Pancreas (tissue), 10 donors: ENCODE results near the gene MYO7A. TPM values are rescaled to one million over a fixed set of nuclear protein-coding genes. Genes with fewer than 3 reads are reported as not detected.

Experiments used
- ATAC-seq, 4 donors: fragments of 200-7000 bp; cut with Tn5 transposase; one replicate each; pipeline versions ENCODE4 v1.8.0 to v1.9.1; 2020; ENCODE audit warnings: mild to moderate bottlenecking in 4 of 4, moderate library complexity in 4 of 4
- DNase-seq, 6 donors: peaks; one replicate each; pipeline ENCODE4 v3.0.0-alpha.2; 2020
- FAIRE-seq: peaks from 2 replicates; lab custom pipeline; 2012; peaks lifted over from hg19 to GRCh38; lab: Jason Lieb, UNC
- H3K27ac ChIP-seq, 4 donors: fragments of 200-600 bp; sonication (generic); 1 replicate in 3 of 4; 2 replicates in 1 of 4; pipeline versions ENCODE4 v1.5.0 to v1.8.0; 2020
- H3K27me3 ChIP-seq, 4 donors: fragments of 200-600 bp; one replicate each; pipeline ENCODE4 v1.8.0; 2021
- H3K36me3 ChIP-seq, 3 donors: fragments of 200-600 bp; sonication (generic) in 1 of 3; one replicate each; pipeline versions ENCODE4 v1.5.0 to v1.8.0; 2020 to 2021
- H3K4me1 ChIP-seq, 3 donors: fragments of 200-600 bp; one replicate each; pipeline ENCODE4 v1.8.0; 2021
- H3K4me3 ChIP-seq, 4 donors: fragments of 200-600 bp; sonication (generic) in 2 of 4; one replicate each; pipeline versions ENCODE4 v1.5.0 to v1.8.0; 2020 to 2021
- H3K9me3 ChIP-seq, 4 donors: fragments of 200-600 bp; one replicate each; pipeline ENCODE4 v1.8.0; 2021
- CTCF ChIP-seq, 4 donors: fragments of 200-600 bp; sonication (generic) in 3 of 4; IDR thresholded peaks; one replicate each; pipeline versions ENCODE4 v1.5.0 to v1.8.0; 2021; ENCODE audit warnings: antibody characterized with exemption in 4 of 4
- WGBS, 2 donors: extraction: QIAGEN DNeasy Blood & Tissue Kit; methylation state at CpG; one replicate each; pipeline ENCODE4 v1.1.7; 2013; 5-methylcytosine and 5-hydroxymethylcytosine counted together
- intact Hi-C, 3 donors: fragments of 100-400 bp; cut with DNase I; formaldehyde crosslinking; loops; one replicate each; pipeline versions ENCODE4 v1.11.1 to v1.14.2; 2022
- polyA plus RNA-seq, 2 donors: library from polyadenylated mRNA; stranded (reverse); fragments of 200-250 nt; gene quantifications; one replicate each; pipeline ENCODE4 v1.2.3, GENCODE V29; 2013
- total RNA-seq, 6 donors: library from RNA; stranded (reverse); fragmentation: NEBNext Ultra II Directional in 4 of 6; extraction: Animal tissue kit (Norgen Biotek cat#: 25700) in 4 of 6; gene quantifications; one replicate each; pipeline versions ENCODE4 v1.2.1 to v1.2.4, GENCODE V29; 2021 to 2023
- donor health status: healthy with polysubstance abuse.
- donor health status: DM: no; HTN: no; CAD: no; lungs with moderate emphysema.
- donor health status: DM: no; HTN: no; CAD: no.
- donor health status: control.
- donor health status: control.
- donor health status: Bipolar disorder and iron deficiency.
- donor health status: DM: yes; HTN: yes; CAD: no.
- donor health status: DM: no; HTN: no; CAD: no.
- donor health status: DM: no; HTN: no; CAD: no.
- donor health status: DM: yes; HTN: yes; CAD: no.

Gene MYO7A
- total and polyA plus RNA-seq, 8 donors = 3.8 to 13.3 (median 7.1) TPM

GRCh38 chr11:77152846-77153245 lies 24.8 kb downstream of the MYO7A start:
- 82 to 85% methylated on average over 6 of the region's 6 CpGs for WGBS, 2 donors
- H3K27ac ChIP-seq = no peak overlapping the region
- FAIRE-seq (no peak), DNase-seq (no peak), ATAC-seq (no peak)
- intact Hi-C loops = no loop called here
- no peak overlapping the region for H3K4me3 ChIP-seq
- H3K36me3 ChIP-seq = no peaks in the 10 kb centered on the region
- TF ChIP-seq CTCF (IDR thresholded peaks at IDR 0.05) = no peak
- H3K27me3 ChIP-seq = no peaks in the 10 kb centered on the region
- no peaks in the 10 kb centered on the region for H3K9me3 ChIP-seq
- no peaks in the 10 kb centered on the region for H3K4me1 ChIP-seq

DNA sequence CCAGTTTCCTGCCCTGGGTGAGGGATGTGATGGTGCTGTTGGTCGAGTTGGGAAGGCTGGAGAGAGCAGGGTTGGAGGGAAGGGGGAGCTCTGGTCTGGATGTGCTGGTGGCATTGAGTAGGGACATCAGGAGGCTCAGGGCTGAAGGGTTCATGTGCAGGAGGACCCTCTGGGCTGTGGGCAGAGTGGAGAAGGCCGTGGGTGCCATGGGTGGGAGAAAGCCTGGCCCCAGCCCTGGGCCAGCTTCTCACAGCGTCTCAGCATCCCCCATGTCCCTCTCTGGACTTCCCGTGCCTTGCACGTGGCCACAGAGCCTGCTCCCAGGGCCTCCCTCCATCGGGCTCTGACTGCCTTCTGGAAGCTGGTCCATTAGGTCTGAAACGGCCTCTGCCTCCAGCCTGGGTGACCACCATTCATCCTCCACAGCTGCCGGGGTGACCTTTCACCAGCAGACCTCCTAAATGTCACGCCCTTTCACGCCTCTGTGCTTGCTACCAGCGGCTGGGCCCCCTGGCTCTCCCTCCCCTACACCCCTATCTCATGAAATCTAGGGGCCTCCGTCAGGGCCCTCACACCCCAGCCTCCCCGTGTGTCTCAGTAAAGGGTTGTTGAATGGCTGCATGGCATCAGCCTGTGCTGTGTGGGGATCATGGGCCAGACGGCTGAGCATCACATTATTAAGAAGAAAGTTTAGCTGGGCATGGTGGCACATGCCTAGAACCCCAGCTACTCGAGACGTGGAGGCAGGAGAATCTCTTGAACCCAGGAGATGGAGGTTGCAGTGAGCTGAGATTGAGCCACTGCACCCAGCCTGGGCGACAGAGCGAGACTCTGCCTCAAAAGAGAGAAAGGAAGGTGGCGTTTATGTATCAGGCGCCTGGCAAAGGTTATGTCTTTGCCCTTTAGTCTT lies 25.5 kb downstream of the MYO7A start:
- Histone ChIP-seq H3K4me1 (no peaks in the 10 kb centered on the region), H3K27ac (no peak overlapping the region), H3K9me3 (no peaks in the 10 kb centered on the region), H3K4me3 (no peak overlapping the region), H3K27me3 (no peaks in the 10 kb centered on the region), H3K36me3 (no peaks in the 10 kb centered on the region)
- 82 to 85% methylated on average over 20 of the region's 20 CpGs for WGBS, 2 donors
- no peak for ATAC-seq
- intact Hi-C loops = no loop called here
- no peak for FAIRE-seq
- peak in 1 of 6 donors; percentile 45 for DNase-seq
- no peak for TF ChIP-seq CTCF (IDR thresholded peaks at IDR 0.05)

GRCh38 chr11:77154381-77155081 lies 26.5 kb downstream of the MYO7A start:
- intact Hi-C loops = no loop called here
- Histone ChIP-seq H3K9me3 (no peaks in the 10 kb centered on the region), H3K27ac (no peak overlapping the region), H3K4me3 (no peak overlapping the region), H3K36me3 (no peaks in the 10 kb centered on the region), H3K27me3 (no peaks in the 10 kb centered on the region), H3K4me1 (no peaks in the 10 kb centered on the region)
- DNase-seq (peak in 1 of 6 donors; percentile 44), FAIRE-seq (no peak), ATAC-seq (peak in 3 of 4 donors; percentile 27 to 53 (median 49))
- TF ChIP-seq CTCF (IDR thresholded peaks at IDR 0.05) = no peak
- 57 to 65% methylated on average over 10 of the region's 10 CpGs for WGBS, 2 donors

DNA sequence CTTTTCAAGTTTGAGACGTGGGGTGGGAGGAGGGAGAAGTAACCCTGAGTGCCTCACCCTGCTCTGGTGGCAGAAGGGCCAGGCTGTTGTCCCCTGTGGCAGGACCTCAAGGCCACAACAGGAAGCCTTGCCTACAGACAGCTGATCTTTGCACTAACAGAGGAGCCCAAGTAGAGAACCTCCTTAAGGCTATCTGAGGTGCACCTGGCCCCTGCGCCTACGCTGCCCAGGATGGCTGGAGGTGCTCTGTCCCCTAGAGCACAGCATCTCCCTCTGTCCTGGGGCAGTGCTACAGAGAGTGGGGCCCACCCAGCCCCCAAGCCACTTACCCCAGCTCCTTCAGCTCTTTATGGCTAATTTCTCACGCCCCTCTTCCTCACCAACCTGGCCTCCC lies 27.0 kb downstream of the MYO7A start:
- no peaks in the 10 kb centered on the region for H3K27me3 ChIP-seq
- DNase-seq (no peak), ATAC-seq (no peak), FAIRE-seq (no peak)
- WGBS, 2 donors = 96 to 97% methylated on average over 3 of the region's 4 CpGs
- no peaks in the 10 kb centered on the region for H3K4me1 ChIP-seq
- H3K4me3 ChIP-seq = no peak overlapping the region
- no peaks in the 10 kb centered on the region for H3K36me3 ChIP-seq
- H3K27ac ChIP-seq = no peak overlapping the region
- intact Hi-C loops = no loop called here
- no peaks in the 10 kb centered on the region for H3K9me3 ChIP-seq
- no peak for TF ChIP-seq CTCF (IDR thresholded peaks at IDR 0.05)
